Right lobe of liver (tissue), 6 donors: ENCODE data around the gene KLF16. TPM values are rescaled to one million over a fixed set of nuclear protein-coding genes. Genes with fewer than 3 reads are reported as not detected.
A peak's percentile ranks its signal among the peaks of the same experiment; 100 is the strongest.

ENCODE experiments used
- ATAC-seq, 4 donors: fragments of 200-7000 bp; cut with Tn5 transposase; one replicate each; pipeline ENCODE4 v1.9.1; 2020; ENCODE audit warnings: mild to moderate bottlenecking in 4 of 4, moderate library complexity in 4 of 4
- DNase-seq, 3 donors: peaks; one replicate each; pipeline ENCODE4 v3.0.0-alpha.2; 2020
- H3K27ac ChIP-seq, 3 donors: fragments of 200-600 bp; one replicate each; pipeline ENCODE4 v1.8.0; 2022
- H3K27me3 ChIP-seq, 2 donors: fragments of 200-600 bp; one replicate each; pipeline ENCODE4 v1.8.0; 2022
- H3K36me3 ChIP-seq, 4 donors: fragments of 200-600 bp; sonication (generic) in 1 of 4; one replicate each; pipeline versions ENCODE4 v1.5.1 to v1.8.0; 2017 to 2022; ENCODE audit warnings: control low read depth in 1 of 4
- H3K4me1 ChIP-seq, 4 donors: fragments of 200-600 bp; sonication (generic) in 1 of 4; one replicate each; pipeline versions ENCODE4 v1.5.1 to v1.8.0; 2017 to 2022; ENCODE audit warnings: control low read depth in 1 of 4
- H3K4me3 ChIP-seq, 3 donors: fragments of 200-600 bp; one replicate each; pipeline ENCODE4 v1.8.0; 2022
- H3K9me3 ChIP-seq, 4 donors: fragments of 200-600 bp; sonication (generic) in 1 of 4; one replicate each; pipeline versions ENCODE4 v1.5.1 to v1.8.0; 2017 to 2022; ENCODE audit warnings: control low read depth in 1 of 4
- POLR2A ChIP-seq: fragments of 450-650 bp; IDR thresholded peaks from one replicate; pipeline ENCODE4 v1.6.1; 2017; ENCODE audit warnings: antibody characterized with exemption, mild to moderate bottlenecking
- WGBS: methylation state at CpG from one replicate; pipeline ENCODE4 v1.1.6; 2018; ENCODE audit warnings: low coverage, low lambda C conversion rate; ENCODE audit not compliant: insufficient coverage; ENCODE audit errors: missing lambda C conversion rate; 5-methylcytosine and 5-hydroxymethylcytosine counted together
- intact Hi-C, 2 donors: fragments of 100-400 bp; cut with DNase I; formaldehyde crosslinking; loops; one replicate each; pipeline versions ENCODE4 v1.11.2 to v1.14.1; 2022
- total RNA-seq, 6 experiments: library from RNA; depleted of rRNA in 2 of 6; stranded (reverse); fragments of >200 nt in 2 of 6; fragmentation: NEBNext Ultra II Directional in 3 of 6; extraction: Animal tissue kit (Norgen Biotek cat#: 25700) in 3 of 6; gene quantifications; one replicate each; pipeline versions ENCODE4 v1.1.0 to v1.2.4, GENCODE V29; 2016 to 2023
- TF ChIP-seq, protein P1 (sequence below), 4 donors: fragments of 200-600 bp in 3 of 4; fragments of 450-650 bp in 1 of 4; IDR thresholded peaks; one replicate each; pipeline versions ENCODE4 v1.5.1 to v1.8.0; 2016 to 2022; ENCODE audit warnings: antibody characterized with exemption in 4 of 4, mild to moderate bottlenecking in 2 of 4
- donor health status: DM: no; HTN: yes; CAD: no.
- donor health status: DM: no; HTN: no; CAD: no.
- donor health status: DM: no; HTN: no; CAD: no.
- donor health status: DM: no; HTN: yes; CAD: no.
- donor health status: DM: no; HTN: yes; CAD: no.

The KLF16 gene
- total RNA-seq, 6 experiments from 2014 or later: 9.9 to 23.6 (median 10.8) TPM

DNA sequence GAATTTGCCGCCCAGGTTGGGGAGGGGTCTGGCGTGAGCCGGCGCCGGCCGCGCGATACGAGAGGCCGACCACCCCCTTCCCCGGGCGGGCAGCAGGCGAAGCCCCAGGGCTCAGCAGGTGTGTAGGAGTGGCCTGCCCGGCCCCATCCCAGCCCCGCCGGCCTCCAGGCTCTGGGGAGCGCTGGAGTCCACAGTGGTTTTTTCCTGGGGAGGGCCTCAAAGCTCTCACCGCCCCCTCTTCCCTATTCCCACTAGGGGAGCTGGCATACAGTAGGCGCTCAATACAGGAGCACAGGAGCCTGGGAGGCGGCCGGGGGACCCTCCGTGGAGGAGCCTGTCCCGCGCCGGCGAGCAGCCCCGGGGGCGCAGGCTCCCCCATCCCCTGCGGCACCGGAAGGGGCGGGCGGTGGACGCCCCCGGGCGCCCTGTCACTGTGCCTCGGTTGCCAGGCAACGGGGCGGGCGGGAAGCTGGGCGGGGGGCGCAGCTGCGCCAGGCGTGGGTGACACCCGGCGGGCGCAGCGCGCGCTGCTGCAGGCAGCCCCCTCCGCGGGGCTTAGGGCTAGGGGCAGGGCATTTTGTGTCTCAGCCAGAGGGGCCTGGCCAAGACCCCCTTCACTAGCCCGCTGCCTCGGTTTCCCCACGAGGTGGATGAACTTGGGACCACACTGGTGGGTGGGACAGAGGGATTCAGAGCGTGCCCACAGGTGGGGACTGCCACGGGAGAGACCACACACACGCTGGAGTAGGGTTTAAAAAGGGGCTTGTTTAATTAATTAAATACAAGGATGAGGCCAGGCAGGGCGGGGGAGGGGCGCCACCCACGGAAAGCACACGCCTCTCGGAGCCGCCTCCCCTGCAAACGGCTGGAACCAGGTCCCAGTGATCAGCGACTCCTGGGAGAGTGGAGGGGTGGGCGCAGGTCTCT is 11.5 kb downstream of the KLF16 start:
- intact Hi-C loops: no loop called here
- H3K9me3 ChIP-seq: no peaks in the 10 kb centered on the region
- no peaks in the 10 kb centered on the region for H3K36me3 ChIP-seq
- ATAC-seq (no peak), DNase-seq (peak in 2 of 3 donors; percentile 37 to 57)
- no peak overlapping the region for H3K4me3 ChIP-seq
- WGBS: 40% methylated on average over 8 of the region's 66 CpGs
- peaks cover 0 to 27% (median 7%) of the 10 kb centered on the region in 4 donors for H3K4me1 ChIP-seq
- no peak overlapping the region for H3K27ac ChIP-seq
- TF ChIP-seq POLR2A: no peak
- TF ChIP-seq, protein P1, sequence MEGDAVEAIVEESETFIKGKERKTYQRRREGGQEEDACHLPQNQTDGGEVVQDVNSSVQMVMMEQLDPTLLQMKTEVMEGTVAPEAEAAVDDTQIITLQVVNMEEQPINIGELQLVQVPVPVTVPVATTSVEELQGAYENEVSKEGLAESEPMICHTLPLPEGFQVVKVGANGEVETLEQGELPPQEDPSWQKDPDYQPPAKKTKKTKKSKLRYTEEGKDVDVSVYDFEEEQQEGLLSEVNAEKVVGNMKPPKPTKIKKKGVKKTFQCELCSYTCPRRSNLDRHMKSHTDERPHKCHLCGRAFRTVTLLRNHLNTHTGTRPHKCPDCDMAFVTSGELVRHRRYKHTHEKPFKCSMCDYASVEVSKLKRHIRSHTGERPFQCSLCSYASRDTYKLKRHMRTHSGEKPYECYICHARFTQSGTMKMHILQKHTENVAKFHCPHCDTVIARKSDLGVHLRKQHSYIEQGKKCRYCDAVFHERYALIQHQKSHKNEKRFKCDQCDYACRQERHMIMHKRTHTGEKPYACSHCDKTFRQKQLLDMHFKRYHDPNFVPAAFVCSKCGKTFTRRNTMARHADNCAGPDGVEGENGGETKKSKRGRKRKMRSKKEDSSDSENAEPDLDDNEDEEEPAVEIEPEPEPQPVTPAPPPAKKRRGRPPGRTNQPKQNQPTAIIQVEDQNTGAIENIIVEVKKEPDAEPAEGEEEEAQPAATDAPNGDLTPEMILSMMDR (IDR thresholded peaks at IDR 0.05): no peak
- H3K27me3 ChIP-seq: no peaks in the 10 kb centered on the region

DNA sequence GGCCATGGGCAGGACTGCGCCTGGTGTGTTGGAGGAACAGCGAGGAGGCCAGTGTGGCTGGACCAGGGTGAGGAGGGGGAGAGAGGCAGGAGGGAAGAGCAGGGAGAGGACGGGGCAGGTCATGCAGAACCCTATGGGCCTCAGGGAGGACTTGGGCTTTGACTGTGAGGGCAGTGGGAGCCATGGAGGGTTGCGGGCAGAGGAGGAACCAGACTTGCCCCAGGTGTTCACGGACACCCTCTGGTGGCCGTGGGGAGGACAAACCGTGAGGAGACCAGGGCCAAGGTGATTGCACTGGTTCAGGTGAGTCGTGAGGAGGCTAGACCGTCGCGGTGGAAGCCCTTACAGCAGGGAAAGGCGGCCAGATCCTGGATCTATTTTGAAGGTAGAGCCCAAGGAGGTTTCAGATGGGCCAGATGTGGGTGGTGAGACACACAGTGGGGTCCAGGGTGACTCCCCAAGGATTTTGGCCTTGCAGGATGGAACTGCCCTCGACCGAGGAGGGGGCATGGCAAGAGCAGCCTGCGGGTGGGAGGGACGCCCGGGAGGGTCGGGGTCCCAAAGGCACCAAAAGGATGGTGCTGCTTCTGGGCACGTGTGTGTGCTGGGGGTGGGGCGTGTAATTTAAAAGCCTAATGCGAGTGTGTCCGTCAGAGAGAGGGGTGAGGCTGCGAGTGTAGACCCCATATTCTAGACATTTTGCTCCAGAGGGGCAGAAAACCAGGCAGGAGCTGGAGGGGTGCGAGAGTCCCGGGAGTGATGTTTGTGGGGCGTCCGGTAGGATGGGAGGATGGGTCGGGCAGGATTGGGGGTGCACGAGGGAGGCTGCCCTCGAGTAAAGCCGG is 12.3 kb downstream of the KLF16 start:
- ATAC-seq: no peak
- peaks cover 0 to 35% (median 13%) of the 10 kb centered on the region in 4 donors for H3K4me1 ChIP-seq
- no peak overlapping the region for H3K4me3 ChIP-seq

DNA sequence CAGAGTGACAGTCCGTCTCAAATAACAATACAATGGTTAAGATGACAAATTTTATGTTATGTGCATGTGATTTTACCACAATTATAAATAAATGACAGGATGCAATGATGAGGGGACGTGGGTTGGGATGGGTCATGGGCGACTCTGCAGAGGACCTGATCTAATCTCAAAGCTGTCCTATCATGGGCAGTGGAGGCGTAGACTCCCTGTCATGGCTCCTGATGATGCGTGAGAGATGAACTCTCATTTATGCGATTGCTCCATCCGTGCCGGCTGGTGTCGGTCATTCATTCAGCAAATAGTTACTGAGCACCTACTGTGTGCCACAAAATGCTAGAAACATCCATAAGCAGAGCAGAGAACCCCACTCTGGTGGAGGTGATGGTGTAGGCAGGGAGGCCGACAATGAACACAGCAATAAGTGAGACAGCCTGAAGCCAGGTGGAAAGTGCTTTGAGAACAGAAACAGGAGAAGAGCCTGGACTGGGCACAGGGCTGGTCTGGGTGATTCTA is 13.4 kb downstream of the KLF16 start:
- intact Hi-C loops: no loop called here
- Histone ChIP-seq H3K27ac (no peak overlapping the region), H3K4me3 (no peak overlapping the region), H3K4me1 (peaks cover 0 to 39% (median 13%) of the 10 kb centered on the region in 4 donors), H3K36me3 (no peaks in the 10 kb centered on the region), H3K27me3 (no peaks in the 10 kb centered on the region), H3K9me3 (no peaks in the 10 kb centered on the region)
- WGBS: 85% methylated on average over 10 of the region's 10 CpGs
- ATAC-seq: no peak
- DNase-seq: no peak
- no peak for TF ChIP-seq POLR2A
- TF ChIP-seq, protein P1 (IDR thresholded peaks at IDR 0.05): no peak

More for the DNA sequence above, 12.3 kb downstream of the KLF16 start:
- TF ChIP-seq, protein P1 (IDR thresholded peaks at IDR 0.05): peak in 2 of 4 donors; percentile 24 to 25
- TF ChIP-seq POLR2A: no peak
- Histone ChIP-seq H3K27ac (no peak overlapping the region), H3K9me3 (no peaks in the 10 kb centered on the region), H3K36me3 (no peaks in the 10 kb centered on the region), H3K27me3 (no peaks in the 10 kb centered on the region)
- intact Hi-C loops: no loop called here
- 74% methylated on average over 14 of the region's 31 CpGs for WGBS
- peak in 2 of 3 donors; percentile 25 to 57 for DNase-seq

DNA sequence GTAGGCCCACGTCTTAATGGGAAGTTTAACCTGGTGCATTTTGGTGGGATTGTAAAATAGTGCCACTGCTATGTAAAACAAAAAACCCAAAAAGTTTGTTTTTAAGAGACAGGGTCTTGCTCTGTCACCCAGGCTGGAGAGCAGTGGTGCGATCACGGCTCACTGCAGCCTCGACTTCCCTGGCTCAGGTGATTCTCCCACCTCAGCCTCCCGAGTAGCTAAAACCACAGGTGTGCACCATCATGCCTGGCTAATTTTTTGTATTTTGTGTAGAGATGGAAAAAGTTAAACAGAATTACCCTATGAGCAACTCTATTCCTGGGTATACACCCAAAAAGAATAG is 14.3 kb downstream of the KLF16 start:
- Histone ChIP-seq H3K36me3 (no peaks in the 10 kb centered on the region), H3K4me1 (peaks cover 0 to 38% (median 13%) of the 10 kb centered on the region in 4 donors), H3K4me3 (no peak overlapping the region), H3K27ac (no peak overlapping the region), H3K9me3 (no peaks in the 10 kb centered on the region), H3K27me3 (no peaks in the 10 kb centered on the region)
- TF ChIP-seq POLR2A: no peak
- TF ChIP-seq, protein P1 (IDR thresholded peaks at IDR 0.05): no peak
- DNase-seq: no peak
- no peak for ATAC-seq
- 30% methylated on average over 5 of the region's 5 CpGs for WGBS
- intact Hi-C loops: no loop called here
